HTERT RPE-1 (cell line): ENCODE measurements around the gene MICALL2.

ENCODE experiments used
- in situ Hi-C: fragments of 300-500 bp; cut with MboI; formaldehyde crosslinking; loops from 4 replicates; pipeline ENCODE4 v1.14.3; 2020; ENCODE audit warnings: low sequenced_read_pairs

Gene MICALL2

DNA sequence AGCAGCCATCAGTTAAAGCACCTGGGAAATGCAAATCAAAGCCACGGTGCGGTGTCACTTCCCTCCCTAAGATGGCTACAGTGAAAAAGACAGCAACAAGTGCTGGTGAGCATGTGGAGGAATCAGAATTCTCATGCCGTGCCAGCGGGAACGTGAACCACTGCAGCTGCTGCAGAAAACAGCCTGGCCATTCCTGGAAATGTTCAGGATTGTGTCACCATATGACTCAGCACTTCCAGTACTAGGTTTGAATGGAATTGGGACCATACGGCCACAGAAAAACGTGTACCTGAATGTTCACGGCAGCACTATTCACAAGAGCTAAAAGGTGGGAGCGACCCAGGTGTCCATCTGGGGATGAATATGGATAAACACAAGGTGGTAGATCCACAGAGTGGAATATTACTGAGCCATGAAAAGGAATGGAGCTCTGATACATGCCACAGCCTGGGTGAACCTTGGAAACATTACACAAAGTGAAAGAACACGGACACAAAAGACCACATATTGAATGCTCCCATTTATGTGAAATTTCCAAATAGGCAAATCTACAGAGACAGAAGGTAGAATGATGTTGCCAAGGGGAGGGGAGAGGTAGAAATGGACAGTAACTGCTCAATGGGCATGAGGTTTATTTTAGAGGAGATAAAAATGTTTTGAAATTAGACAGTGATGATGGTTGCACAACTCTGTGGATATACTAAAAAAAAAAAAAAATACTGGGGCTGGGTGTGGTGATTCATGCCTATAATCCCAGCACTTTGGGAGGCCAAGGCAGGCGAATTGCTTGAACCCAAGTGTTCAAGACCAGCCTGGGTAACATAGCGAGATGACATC lies 61.6 kb downstream of the MICALL2 start:
- in situ Hi-C loops, result no loop called here

DNA sequence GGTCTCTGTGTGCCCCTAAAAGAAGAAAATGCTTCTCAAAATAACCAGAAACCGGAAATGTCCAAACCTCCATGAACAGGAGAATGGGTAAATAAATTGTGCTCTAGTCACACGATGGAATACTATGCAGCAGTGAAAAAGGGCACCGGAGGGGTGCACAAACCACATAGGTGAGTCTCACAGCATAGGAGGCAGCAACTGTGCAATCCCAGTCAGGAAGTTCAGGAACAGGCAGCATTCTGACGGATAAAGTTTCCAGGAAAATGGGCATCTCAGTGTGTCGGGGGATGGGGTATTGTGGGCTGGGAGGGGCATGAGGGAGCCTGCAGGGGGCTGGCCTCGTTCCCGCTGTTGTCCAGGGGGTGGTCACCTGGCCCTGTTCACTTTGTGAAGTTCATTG lies 63.1 kb downstream of the MICALL2 start:
- in situ Hi-C loops, result no loop called here

DNA sequence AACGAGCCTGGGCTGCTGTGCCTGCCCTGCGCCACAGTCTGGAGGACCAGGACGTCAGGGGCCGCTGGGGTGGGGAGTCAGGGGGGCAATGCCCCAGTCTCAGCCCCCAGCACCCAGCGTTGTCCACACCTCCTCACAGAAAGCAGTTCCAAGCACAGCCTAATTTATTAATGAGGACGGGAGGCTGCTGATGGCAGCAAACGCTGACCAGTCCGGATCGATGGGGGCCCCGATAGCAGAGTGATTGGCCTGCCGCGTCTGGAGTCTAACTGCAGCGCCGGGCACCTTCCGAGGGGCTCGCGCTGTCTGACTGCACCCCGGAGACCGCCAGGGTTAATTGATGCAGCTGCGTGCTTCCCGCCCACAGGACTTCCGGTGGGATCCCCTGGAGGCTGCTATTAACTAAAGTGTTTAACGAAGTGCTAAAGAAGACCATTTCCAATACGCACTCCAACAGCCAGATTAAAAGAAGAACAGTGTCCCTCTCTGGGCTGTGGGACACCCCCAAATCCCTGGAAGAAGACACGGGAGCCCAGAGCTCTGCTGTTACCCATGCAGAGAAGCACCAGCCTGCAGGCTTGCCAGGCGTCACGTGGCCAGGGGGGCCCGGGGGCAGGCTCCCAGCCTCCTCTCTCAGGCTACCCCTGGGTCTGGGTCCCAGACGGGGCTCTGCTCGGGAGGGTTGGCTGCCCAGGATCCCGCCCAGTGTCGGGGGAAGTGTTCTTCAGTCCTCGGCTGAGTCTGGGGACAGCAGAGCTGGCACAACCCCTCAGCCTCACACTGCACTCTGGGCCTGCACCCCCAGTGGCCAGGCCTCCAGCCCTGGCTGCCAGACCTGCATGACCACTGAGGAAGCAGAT lies 63.8 kb downstream of the MICALL2 start:
- in situ Hi-C loops, result no loop called here

DNA sequence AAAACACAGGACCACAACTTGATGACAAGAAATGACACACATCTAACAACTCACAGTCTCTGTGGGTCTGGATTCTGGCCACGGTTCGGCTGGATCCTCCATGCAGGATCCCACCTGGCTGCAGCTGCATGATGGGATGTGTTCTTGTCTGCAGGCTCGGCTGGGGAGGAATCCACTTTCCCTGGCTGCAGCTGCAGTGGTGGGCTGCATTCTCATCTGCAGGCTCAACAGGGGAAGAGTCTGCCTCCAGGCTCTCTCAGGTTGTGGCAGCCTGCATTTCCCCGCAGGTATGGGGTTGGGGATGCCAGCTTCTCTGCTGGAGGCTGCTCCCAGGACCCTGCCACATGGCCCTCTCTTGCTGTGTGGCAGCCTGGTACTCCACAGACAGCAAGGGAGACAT lies 64.9 kb downstream of the MICALL2 start:
- in situ Hi-C loops, result no loop called here

DNA sequence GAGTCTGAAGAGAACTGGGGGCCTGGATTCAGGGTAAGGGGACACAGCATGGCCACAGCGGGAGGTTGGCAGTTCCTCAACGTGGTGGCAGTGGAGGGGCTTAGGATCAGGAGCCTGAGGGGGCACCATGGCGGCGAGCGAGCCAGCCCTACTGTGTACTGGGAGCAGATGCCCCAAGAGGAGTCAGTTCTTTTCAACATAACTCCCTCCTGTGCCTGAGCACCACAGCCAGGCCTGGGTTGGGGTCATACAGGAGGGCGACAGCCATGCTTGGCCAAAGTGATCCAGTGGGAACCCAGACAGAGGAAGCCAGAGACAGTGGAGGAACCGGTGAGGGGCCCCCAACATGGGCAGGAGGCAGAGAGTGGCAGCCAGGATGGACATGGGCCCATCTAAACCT lies 65.8 kb downstream of the MICALL2 start:
- in situ Hi-C loops, result no loop called here

DNA sequence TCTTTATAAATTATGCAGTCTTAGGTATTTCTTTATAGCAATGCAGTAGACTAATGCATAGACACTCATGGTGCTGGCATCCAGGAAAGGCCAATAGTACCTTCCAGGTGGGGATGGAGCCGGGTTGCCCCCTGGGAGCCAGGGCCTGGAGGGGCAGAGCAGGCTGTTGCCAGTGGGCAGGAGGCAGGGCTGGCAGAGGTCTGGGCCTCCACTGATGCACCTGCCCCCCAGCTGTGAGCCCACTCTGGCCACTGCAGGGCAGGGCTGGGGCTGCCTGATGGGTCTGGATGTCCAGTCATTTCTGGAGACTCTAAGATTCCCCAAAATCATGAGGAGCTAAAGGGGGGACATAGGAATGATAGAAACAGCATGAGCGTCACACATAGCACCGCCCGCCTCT lies 66.7 kb downstream of the MICALL2 start:
- in situ Hi-C loops, result no loop called here

DNA sequence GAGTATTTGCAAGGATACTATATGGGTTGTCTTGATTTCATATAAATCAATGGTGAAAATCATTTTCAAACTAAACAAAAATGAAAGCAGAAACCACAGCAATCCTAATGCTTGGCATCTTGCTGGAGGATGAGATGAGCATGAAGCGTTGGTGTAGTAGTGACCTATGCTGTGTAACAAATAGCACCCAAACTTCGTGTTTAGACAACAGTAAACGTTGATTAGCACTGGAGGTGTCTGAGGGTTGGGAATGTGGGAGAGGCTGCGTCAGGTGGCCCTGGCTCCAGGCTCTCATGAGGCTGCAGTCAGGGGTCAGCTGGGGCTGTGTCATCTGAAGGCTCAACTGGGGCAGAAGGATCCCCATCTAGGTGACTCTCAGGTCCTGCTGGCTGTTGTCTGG lies 67.8 kb downstream of the MICALL2 start:
- in situ Hi-C loops, result no loop called here

DNA sequence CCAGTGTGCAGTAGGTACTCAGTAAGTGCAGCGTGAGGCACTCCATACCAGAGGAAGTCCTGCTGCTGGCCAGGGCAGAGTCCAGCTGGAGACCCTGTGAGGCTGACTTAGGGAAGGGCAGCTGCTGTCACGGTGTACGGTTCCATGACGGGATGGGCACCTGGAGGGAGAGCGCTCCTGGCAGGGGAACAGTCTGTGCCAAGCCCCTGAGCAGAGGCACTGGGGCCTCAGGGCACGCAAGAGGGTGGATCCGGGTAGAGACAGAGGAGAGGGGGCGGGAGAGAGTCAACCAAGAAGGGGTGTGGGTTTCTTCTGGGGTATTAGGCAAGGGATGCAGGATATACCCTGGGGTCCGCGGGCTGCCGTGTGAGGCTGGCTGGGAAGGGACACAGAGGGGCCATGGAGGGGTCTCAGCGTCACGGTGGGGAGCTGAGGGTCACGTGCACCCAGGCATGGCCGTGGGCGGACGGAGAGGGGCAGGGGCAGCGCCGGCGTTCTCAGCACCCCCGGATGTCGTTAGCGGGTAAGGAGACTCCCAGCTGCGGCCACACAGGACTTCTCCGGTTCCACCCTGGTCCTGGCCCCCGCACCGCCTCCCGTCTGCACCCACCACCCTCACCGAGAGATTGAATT lies 70.5 kb downstream of the MICALL2 start:
- in situ Hi-C loops, result no loop called here

DNA sequence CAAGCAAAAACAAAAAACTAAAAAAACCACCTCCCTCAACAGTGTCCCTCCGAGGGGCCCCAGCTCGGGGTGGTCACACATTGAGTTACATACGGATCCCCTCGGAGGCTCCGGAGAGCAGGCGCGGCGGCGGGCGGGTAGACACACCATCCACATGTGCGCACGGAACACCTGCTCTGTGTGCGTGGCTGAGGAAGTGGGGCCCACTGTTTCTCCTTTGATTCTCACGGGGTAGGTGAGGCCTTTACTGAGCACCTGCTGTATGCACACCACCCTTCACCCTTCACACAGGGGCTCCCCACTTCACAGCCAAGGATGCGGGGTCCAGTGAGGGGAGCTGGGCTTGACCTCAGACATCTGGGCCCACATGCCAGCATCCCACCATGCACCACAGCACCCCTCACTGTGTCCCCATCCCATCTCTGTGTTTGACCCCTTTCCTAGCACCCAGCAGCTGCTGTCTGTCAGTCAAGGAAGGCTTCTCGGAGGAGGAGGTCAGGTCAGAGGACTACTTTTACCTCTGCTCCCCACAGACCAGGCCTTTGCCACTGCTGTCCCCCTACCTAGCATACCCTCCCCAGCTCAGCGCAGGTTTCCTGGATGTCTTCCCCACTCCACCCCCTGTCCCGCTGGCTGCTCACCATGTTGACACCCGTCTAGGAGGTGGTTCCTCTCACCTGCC lies 71.1 kb downstream of the MICALL2 start:
- in situ Hi-C loops, result no loop called here

DNA sequence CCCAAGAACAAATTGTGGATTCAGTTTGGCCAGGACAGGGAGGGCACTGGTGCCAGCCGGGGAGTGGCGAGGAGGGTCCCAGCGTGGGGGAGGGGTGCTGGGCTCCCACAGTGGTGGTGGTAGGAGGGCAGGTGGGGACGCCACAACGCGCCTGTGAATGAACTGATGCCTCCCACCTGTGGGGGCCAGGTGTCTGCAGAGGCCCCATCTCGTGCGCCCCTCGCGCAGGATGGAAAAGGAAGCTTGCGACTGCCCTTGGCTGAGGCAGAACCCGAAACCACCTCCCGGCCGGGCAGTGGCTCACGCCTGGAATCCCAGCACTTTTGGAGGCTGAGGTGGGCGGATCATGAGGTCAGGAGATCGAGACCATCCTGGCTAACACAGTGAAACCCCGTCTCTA lies 72.0 kb downstream of the MICALL2 start:
- in situ Hi-C loops, result no loop called here

DNA sequence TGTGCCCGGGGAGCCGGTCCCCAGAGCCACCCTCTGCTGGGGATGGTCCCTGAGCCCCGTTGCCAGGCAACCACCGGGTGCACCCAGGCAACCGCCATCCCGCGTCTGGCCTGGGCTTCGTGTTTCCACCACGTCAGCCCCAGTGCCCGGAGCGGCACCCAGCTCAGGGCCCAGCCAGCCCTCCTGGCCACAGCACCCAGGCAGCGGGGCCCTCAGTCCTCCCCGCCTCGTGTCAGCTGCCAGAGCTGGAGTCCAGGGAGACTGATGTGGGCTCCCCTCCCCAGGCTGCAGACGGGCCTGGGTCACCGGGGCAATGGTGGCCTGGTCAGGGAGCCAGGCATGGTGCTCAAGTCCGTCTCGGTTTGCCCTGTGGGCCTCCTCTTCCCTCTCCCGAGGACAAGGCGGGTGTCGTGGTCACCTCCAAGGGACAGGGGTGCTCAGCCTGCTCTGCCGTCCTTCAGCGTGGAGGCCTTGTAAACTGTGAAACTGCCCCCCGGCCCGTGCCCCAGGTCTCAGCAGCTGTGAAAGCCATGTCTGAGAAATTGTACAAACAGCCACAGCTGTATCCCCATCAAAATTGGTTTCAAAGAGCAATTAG lies 72.5 kb downstream of the MICALL2 start:
- in situ Hi-C loops, result no loop called here

DNA sequence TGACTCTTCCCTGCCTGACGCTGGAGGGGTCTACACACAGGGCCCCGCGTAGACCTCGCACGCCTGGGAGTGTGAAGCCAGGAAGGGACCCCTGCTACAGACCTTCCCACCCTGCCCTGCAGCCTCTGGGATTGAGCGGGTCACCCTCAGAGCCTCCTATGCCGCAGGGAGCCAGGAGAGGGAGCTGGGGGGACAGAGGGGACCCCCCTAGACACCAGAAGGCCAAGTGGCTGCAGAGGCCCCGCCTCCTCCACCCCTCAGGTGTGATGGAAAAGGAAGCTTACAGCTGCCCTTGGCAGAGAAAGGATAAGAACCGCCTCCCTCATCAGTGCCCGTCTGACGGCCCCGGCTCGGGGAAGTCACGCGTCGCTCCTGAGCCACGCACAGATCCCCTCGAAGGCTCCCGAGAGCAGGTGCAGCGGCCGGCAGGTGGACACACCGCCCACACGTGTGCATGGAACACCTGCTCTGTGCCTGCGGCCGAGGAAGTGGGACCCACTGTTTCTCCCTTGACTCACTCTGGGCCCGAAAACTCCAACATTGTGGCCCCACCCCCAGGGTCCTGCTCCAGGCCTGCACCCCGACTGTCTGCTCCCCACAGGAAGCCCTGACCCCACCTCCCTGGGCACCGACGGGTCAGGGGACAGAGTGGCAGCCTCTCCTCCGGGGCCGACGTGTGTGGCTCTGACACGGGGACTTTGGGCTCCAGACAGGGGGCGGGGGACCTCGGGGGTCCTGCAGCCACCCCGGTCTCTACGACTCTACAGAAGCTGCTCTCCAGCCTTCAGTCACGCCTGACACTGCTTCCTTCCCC lies 73.3 kb downstream of the MICALL2 start:
- in situ Hi-C loops, result no loop called here

DNA sequence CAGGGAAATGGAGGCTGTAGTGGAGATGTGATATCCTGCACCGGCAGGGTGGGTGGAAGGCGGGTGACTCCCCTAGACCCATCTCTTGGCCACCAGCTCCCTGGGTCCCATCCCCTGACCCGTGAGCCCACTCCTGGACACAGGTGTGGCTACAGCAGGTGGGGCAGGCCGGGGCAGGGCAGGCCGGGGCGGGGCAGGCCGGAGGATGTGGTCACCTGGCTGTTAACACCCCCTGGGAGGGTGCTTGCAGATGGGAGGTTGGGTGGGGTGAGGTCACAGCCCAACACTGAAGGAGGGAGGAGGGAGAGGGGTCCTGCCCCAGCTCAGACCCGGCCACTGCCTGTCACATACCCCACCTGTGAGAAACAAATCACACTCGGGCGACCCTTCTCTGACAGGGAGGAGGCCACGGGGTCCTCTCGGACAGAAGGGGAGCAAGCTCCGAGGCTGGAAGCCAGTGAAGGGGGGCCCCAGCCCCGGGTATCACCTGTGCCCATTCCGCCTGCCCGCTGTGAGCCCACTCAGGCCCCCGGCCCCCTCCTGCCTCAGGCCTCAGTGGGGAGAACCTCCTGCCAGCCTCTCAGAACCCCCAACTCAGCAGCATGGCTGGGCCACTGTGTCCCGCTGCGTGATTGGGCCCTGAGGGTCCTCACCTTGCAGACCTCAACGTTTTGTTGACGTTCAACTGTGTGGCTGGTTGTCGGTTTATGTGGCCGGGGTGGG lies 74.0 kb downstream of the MICALL2 start:
- in situ Hi-C loops, result no loop called here
